B cell (primary cell): ENCODE data around the gene KCTD2.
"Not testable (repeated sequence)": the region's sequence is repeated elsewhere in the genome, so short reads cannot be mapped to it uniquely, and the experiment has no call there.

Experiments
- EZH2 ChIP-seq: IDR thresholded peaks from 2 replicates; pipeline ENCODE4 v1.6.1; 2012; ENCODE audit warnings: borderline replicate concordance, low read depth, mild to moderate bottlenecking, moderate library complexity, low read length; ENCODE audit not compliant: insufficient read depth, poor library complexity, severe bottlenecking
- TF ChIP-seq, protein P1 (sequence below): fragments of 200-600 bp; IDR thresholded peaks from one replicate; pipeline ENCODE4 v1.8.0; 2022; ENCODE audit warnings: antibody characterized with exemption, mild to moderate bottlenecking

DNA sequence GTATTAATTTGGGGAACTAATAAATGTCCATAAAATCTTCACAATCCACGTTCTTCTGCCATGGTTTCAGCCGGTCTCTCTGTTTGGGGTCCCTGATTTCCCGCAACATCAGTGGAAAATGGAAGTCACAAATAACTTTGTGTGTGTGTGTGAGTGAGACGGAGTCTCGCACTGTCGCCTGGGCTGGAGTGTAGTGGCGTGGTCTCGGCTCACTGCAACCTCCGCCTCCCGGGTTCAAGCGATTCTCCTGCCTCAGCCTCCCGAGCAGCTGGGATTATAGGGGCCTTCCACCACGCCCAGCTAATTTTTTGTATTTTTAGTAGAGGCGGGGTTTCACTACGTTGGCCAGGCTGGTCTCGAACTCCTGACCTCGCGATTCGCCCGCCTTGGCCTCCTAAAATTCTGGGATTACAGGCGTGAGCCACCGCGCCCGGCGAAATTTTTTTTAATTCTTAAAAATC, 1.0 kb upstream of the KCTD2 start:
- TF ChIP-seq, protein P1, sequence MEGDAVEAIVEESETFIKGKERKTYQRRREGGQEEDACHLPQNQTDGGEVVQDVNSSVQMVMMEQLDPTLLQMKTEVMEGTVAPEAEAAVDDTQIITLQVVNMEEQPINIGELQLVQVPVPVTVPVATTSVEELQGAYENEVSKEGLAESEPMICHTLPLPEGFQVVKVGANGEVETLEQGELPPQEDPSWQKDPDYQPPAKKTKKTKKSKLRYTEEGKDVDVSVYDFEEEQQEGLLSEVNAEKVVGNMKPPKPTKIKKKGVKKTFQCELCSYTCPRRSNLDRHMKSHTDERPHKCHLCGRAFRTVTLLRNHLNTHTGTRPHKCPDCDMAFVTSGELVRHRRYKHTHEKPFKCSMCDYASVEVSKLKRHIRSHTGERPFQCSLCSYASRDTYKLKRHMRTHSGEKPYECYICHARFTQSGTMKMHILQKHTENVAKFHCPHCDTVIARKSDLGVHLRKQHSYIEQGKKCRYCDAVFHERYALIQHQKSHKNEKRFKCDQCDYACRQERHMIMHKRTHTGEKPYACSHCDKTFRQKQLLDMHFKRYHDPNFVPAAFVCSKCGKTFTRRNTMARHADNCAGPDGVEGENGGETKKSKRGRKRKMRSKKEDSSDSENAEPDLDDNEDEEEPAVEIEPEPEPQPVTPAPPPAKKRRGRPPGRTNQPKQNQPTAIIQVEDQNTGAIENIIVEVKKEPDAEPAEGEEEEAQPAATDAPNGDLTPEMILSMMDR, result not testable (repeated sequence)
- TF ChIP-seq EZH2, result not testable (repeated sequence)
